Skeletal muscle satellite cell (primary cell): ENCODE data around the gene ZNF695. TPM values are rescaled to one million over a fixed set of nuclear protein-coding genes. Genes with fewer than 3 reads are reported as not detected.
"Not testable (repeated sequence)": the region's sequence is repeated elsewhere in the genome, so short reads cannot be mapped to it uniquely, and the experiment has no call there.

ENCODE experiments used
- H3K27me3 ChIP-seq: 2 replicates; pipeline ENCODE4 v1.7.0; 2013; ENCODE audit warnings: low read length; ENCODE audit not compliant: control insufficient read depth, insufficient read depth
- H3K36me3 ChIP-seq: 2 replicates; pipeline ENCODE4 v1.7.0; 2013; ENCODE audit warnings: mild to moderate bottlenecking, control low read depth, low read length; ENCODE audit not compliant: insufficient read depth
- H3K4me1 ChIP-seq: 2 replicates; pipeline ENCODE4 v1.7.0; 2013; ENCODE audit warnings: low read length; ENCODE audit not compliant: control insufficient read depth, insufficient read depth
- H3K4me2 ChIP-seq: 2 replicates; pipeline ENCODE4 v1.7.0; 2013; ENCODE audit warnings: mild to moderate bottlenecking, low read length
- H3K4me3 ChIP-seq: 2 replicates; pipeline ENCODE4 v1.7.0; 2013; ENCODE audit warnings: low read length
- H3K9ac ChIP-seq: 2 replicates; pipeline ENCODE4 v1.7.0; 2013; ENCODE audit warnings: mild to moderate bottlenecking, low read depth, low read length, moderate library complexity
- H3K9me3 ChIP-seq: replicated peaks from 2 replicates; pipeline ENCODE4 v1.7.0; 2013; ENCODE audit warnings: mild to moderate bottlenecking, control low read depth, low read length
- total RNA-seq: library from RNA; depleted of rRNA; stranded (reverse); fragments of >200 nt; gene quantifications from 2 replicates; pipeline ENCODE4 v1.2.3, GENCODE V29; 2012; rRNA removed

ZNF695 gene
- 2.4 and 2.8 TPM in 2 replicates for total RNA-seq

- Histone ChIP-seq H3K9me3 (peaks cover 3% of the 10 kb centered on the region), H3K4me1 (no peaks in the 10 kb centered on the region), H3K4me2 (peak within 1 kb of the TSS; percentile 98), H3K9ac (peak within 1 kb of the TSS; percentile 89), H3K36me3 (no peaks in the 10 kb centered on the region), H3K4me3 (peak within 1 kb of the TSS; percentile 100), H3K27me3 (no peaks in the 10 kb centered on the region)
Measured at GRCh38 chr1:247007511-247008405, at the start of gene ZNF695. TSS of gene ZNF695 (minus strand) at chr1:247008057. CDS start at chr1:247007908, 149 bp downstream.

GRCh38 chr1:247056071-247056470 lies 48.2 kb upstream of the ZNF695 start:
- Histone ChIP-seq H3K36me3 (no peaks in the 10 kb centered on the region), H3K27me3 (no peaks in the 10 kb centered on the region), H3K4me3 (no peak overlapping the region), H3K4me1 (peaks cover 4% of the 10 kb centered on the region), H3K4me2 (no peak overlapping the region), H3K9me3 (peaks cover 15% of the 10 kb centered on the region), H3K9ac (no peak overlapping the region)

- H3K4me3 ChIP-seq, result no peak overlapping the region
- H3K9ac ChIP-seq, result no peak overlapping the region
- no peak overlapping the region for H3K4me2 ChIP-seq
- peaks cover 4% of the 10 kb centered on the region for H3K4me1 ChIP-seq
- H3K9me3 ChIP-seq, result peaks cover 15% of the 10 kb centered on the region
- H3K27me3 ChIP-seq, result no peaks in the 10 kb centered on the region
- H3K36me3 ChIP-seq, result no peaks in the 10 kb centered on the region
Measured at GRCh38 chr1:247054992-247055415, 47.1 kb upstream of the ZNF695 start.

- Histone ChIP-seq H3K36me3 (no peaks in the 10 kb centered on the region), H3K4me2 (no peak overlapping the region), H3K4me1 (no peaks in the 10 kb centered on the region), H3K27me3 (no peaks in the 10 kb centered on the region), H3K9ac (no peak overlapping the region), H3K9me3 (peaks cover 30% of the 10 kb centered on the region), H3K4me3 (no peak overlapping the region)
Measured at GRCh38 chr1:247047702-247048101, 39.8 kb upstream of the ZNF695 start.

- no peak overlapping the region for H3K9ac ChIP-seq
- H3K36me3 ChIP-seq, result no peaks in the 10 kb centered on the region
- H3K4me1 ChIP-seq, result no peaks in the 10 kb centered on the region
- H3K4me2 ChIP-seq, result no peak overlapping the region
- H3K27me3 ChIP-seq, result no peaks in the 10 kb centered on the region
- no peak overlapping the region for H3K4me3 ChIP-seq
- peaks cover 26% of the 10 kb centered on the region for H3K9me3 ChIP-seq
Measured at GRCh38 chr1:247047260-247047659, 39.4 kb upstream of the ZNF695 start.

- Histone ChIP-seq H3K9me3 (peaks cover 30% of the 10 kb centered on the region), H3K4me3 (no peak overlapping the region), H3K27me3 (no peaks in the 10 kb centered on the region), H3K4me1 (no peaks in the 10 kb centered on the region), H3K36me3 (peaks cover 5% of the 10 kb centered on the region), H3K9ac (no peak overlapping the region), H3K4me2 (no peak overlapping the region)
Measured at GRCh38 chr1:247043406-247043805, 35.5 kb upstream of the ZNF695 start.

GRCh38 chr1:247037511-247038320 lies 29.9 kb upstream of the ZNF695 start:
- H3K9me3 ChIP-seq, result peaks cover 44% of the 10 kb centered on the region
- H3K36me3 ChIP-seq, result peaks cover 35% of the 10 kb centered on the region
- no peak overlapping the region for H3K4me3 ChIP-seq

GRCh38 chr1:247032306-247032705 lies 24.4 kb upstream of the ZNF695 start:
- H3K9me3 ChIP-seq, result peaks cover 26% of the 10 kb centered on the region

More at GRCh38 chr1:247037511-247038320, 29.9 kb upstream of the ZNF695 start:
- H3K9ac ChIP-seq, result no peak overlapping the region
- no peak overlapping the region for H3K4me2 ChIP-seq
- no peaks in the 10 kb centered on the region for H3K4me1 ChIP-seq
- H3K27me3 ChIP-seq, result no peaks in the 10 kb centered on the region

GRCh38 chr1:247024658-247025057 lies 16.8 kb upstream of the ZNF695 start:
- H3K36me3 ChIP-seq, H3K4me1 ChIP-seq, H3K9me3 ChIP-seq, H3K4me2 ChIP-seq, H3K4me3 ChIP-seq, H3K27me3 ChIP-seq, H3K9ac ChIP-seq: not testable (repeated sequence)

More at GRCh38 chr1:247032306-247032705, 24.4 kb upstream of the ZNF695 start:
- not testable (repeated sequence) for H3K4me1 ChIP-seq, H3K4me3 ChIP-seq, H3K9ac ChIP-seq, H3K27me3 ChIP-seq, H3K4me2 ChIP-seq
- peaks cover 19% of the 10 kb centered on the region for H3K36me3 ChIP-seq

GRCh38 chr1:247013391-247013790 lies 5.5 kb upstream of the ZNF695 start:
- Histone ChIP-seq H3K4me3 (no peak overlapping the region), H3K4me2 (no peak overlapping the region), H3K4me1 (no peaks in the 10 kb centered on the region), H3K9ac (no peak overlapping the region), H3K36me3 (no peaks in the 10 kb centered on the region), H3K9me3 (no peaks in the 10 kb centered on the region), H3K27me3 (no peaks in the 10 kb centered on the region)

- H3K4me1 ChIP-seq, result no peaks in the 10 kb centered on the region
- peak overlapping the region; percentile 100 for H3K4me3 ChIP-seq
- H3K9me3 ChIP-seq, result no peaks in the 10 kb centered on the region
- H3K4me2 ChIP-seq, result peak overlapping the region; percentile 98
- H3K27me3 ChIP-seq, result no peaks in the 10 kb centered on the region
- H3K9ac ChIP-seq, result no peak overlapping the region
- H3K36me3 ChIP-seq, result no peaks in the 10 kb centered on the region
Measured at GRCh38 chr1:247008406-247008799, 546 bp upstream of the ZNF695 start.
